DMS114 treated with DMSO at 0.1 percent for 48 hours (cell line): ENCODE measurements around the gene PAX2.

ENCODE experiments used
- DNase-seq: peaks from one replicate; lab custom pipeline; 2025; ENCODE audit not compliant: unreplicated experiment; lab: John Stamatoyannopoulos, UW

Gene PAX2

DNA sequence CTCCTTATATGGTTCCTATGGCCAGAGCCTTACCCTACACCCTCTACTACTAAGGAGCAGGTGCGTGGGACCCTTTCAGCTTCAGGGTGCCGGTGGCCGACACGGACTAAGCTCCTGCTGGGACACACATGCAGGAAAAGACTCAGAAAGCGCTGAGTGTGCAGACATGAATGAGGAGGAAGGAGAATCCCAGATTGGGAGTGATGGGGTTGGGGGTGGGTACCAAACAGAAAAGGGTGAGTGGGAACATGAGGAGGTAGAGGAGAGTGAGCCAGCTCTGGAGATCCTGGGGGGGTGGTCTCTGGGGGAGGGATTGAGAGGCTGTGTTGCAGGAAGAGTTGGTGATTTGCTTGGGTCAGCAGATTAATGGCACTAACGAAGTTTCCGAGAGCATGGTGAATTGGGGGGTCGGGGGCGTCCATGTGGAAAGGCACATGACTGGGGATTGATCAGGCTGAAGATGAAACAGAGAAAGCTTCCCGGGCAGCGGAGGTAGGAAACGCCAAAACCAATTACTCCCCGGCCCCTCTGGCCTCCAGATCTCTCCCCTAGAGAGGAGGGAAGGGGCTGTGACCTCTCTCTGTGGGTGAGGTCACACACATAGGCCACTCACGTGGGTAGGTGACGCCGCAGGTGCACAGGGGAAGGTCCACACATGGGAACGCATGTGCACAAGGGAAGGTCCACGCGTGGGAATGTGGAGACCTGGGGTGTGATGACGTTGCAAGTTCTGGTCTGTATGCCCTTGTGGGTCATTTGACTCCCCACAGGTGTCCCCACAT, 129.5 kb downstream of the PAX2 start:
- no peak for DNase-seq

GRCh38 chr10:100875484-100876166, 130.2 kb downstream of the PAX2 start:
- no peak for DNase-seq

GRCh38 chr10:100876585-100877460, 131.4 kb downstream of the PAX2 start:
- no peak for DNase-seq

GRCh38 chr10:100877461-100877850, 132.1 kb downstream of the PAX2 start:
- DNase-seq, result no peak

DNA sequence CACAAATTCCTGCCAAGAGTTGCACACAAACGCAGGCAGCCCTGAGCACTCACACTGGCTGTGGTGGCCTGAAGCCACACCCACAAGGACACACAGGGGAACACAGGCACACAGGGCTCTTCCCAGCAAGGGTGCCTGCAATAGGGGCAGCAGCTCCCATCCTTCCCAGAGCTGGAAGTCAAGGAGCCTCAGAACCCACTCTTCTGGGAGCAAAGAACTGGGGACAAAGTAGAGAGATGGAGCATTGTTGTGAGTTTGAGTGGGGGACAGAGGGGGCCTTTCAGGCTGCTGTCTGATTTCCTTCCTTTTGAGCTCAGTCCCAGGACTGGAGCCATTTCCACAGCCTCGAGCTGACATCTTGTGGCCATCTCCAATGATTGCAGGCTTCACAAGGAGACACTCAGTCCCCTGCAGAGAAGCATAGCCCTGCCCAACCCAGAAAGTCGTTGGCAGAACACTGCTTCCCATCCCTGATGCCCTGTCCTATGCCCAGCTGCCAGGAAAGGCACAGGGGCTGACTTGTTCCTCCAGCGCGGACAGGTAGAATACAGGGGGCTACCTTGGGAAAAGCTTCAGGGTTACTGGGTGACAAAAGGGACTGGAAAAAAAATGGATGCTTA, 133.0 kb downstream of the PAX2 start:
- DNase-seq, result peak; percentile 68
